NCI-H146 treated with DMSO at 0.1 percent for 48 hours (cell line): ENCODE measurements around the gene IL1RAPL1.

Experiments used
- DNase-seq: peaks from one replicate; lab custom pipeline; 2025; ENCODE audit not compliant: unreplicated experiment; lab: John Stamatoyannopoulos, UW

Gene IL1RAPL1

GRCh38 chrX:28586981-28587551 lies at the start of gene IL1RAPL1:
Gene IL1RAPL1, plus strand, starts transcription at chrX:28587446.
- no peak for DNase-seq

GRCh38 chrX:28542791-28543190 lies 44.5 kb upstream of the IL1RAPL1 start:
- DNase-seq: no peak

- no peak for DNase-seq
Observed at GRCh38 chrX:28549838-28550237, 37.4 kb upstream of the IL1RAPL1 start.

- DNase-seq: no peak
Observed at GRCh38 chrX:28550331-28550872, 36.8 kb upstream of the IL1RAPL1 start.

GRCh38 chrX:28552322-28552721 lies 34.9 kb upstream of the IL1RAPL1 start:
- no peak for DNase-seq

- no peak for DNase-seq
Observed at GRCh38 chrX:28552882-28553829, 34.1 kb upstream of the IL1RAPL1 start.

GRCh38 chrX:28576117-28576516 lies 11.1 kb upstream of the IL1RAPL1 start:
- DNase-seq: no peak

GRCh38 chrX:28581522-28581921 lies 5.7 kb upstream of the IL1RAPL1 start:
- DNase-seq: no peak

- no peak for DNase-seq
Observed at GRCh38 chrX:28582511-28582910, 4.7 kb upstream of the IL1RAPL1 start.

GRCh38 chrX:28584025-28584424 lies 3.2 kb upstream of the IL1RAPL1 start:
- DNase-seq: no peak

- DNase-seq: no peak
Observed at GRCh38 chrX:28585767-28586166, 1.5 kb upstream of the IL1RAPL1 start.

GRCh38 chrX:28586286-28586685 lies 960 bp upstream of the IL1RAPL1 start:
- no peak for DNase-seq

GRCh38 chrX:28589046-28589445 lies 1.8 kb downstream of the IL1RAPL1 start:
- DNase-seq: no peak

GRCh38 chrX:28590396-28590795 lies 3.1 kb downstream of the IL1RAPL1 start:
- no peak for DNase-seq

- DNase-seq: no peak
Observed at GRCh38 chrX:28591542-28591941, 4.3 kb downstream of the IL1RAPL1 start.

- no peak for DNase-seq
Observed at GRCh38 chrX:28595346-28595745, 8.1 kb downstream of the IL1RAPL1 start.

GRCh38 chrX:28599957-28600356 lies 12.7 kb downstream of the IL1RAPL1 start:
- DNase-seq: no peak

- DNase-seq: no peak
Observed at GRCh38 chrX:28609003-28609402, 21.8 kb downstream of the IL1RAPL1 start.

- DNase-seq: no peak
Observed at GRCh38 chrX:28609917-28610613, 22.8 kb downstream of the IL1RAPL1 start.

- DNase-seq: no peak
Observed at GRCh38 chrX:28610746-28611145, 23.5 kb downstream of the IL1RAPL1 start.

GRCh38 chrX:28613558-28613957 lies 26.3 kb downstream of the IL1RAPL1 start:
- no peak for DNase-seq

- DNase-seq: no peak
Observed at GRCh38 chrX:28625223-28625622, 38.0 kb downstream of the IL1RAPL1 start.
